ENCODE data around the gene ITSN1.

DNA sequence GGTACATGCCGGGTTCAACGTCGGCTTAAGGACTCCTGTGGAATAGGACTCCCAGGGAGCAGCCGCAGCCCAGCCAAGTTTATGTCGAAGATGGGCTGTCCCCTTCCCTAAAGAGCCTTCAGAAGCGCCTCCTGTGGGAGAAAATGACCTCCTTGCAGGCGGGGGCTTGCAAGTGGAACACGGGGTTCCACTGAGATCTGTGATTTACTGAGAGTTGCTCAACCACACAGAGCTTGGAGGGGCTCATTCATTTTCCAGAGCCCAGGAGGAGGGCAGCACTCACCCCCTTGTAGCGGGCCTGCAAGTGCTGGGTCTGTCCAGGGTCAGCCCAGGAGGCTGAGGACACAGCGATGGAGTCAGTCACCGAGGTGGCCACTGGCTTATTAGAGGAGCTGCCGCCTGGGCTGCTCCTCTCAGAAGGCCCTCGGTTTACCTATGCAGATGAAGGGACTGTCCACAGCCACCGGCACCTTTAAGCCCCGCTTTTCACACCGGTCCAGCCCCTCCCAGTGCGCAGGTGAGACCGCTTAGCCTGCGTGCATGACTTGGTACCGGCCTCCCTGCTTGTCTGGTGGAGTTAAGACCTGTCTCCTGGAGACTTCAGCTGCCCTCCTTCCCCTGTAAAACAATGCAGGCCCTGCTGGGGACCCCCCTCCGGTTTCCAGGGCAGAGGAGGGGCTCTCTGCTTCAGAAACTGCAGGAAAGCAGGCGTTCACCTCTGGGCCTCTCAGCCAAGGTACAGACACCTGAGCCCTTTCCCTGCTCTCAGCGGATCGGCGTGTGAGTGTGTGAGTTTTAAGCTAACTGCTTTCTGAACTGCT is 215.8 kb downstream of the ITSN1 start:
- TF ChIP-seq POLR2A (IDR thresholded peaks at IDR 0.05) = no peak
- TF ChIP-seq, protein P1, sequence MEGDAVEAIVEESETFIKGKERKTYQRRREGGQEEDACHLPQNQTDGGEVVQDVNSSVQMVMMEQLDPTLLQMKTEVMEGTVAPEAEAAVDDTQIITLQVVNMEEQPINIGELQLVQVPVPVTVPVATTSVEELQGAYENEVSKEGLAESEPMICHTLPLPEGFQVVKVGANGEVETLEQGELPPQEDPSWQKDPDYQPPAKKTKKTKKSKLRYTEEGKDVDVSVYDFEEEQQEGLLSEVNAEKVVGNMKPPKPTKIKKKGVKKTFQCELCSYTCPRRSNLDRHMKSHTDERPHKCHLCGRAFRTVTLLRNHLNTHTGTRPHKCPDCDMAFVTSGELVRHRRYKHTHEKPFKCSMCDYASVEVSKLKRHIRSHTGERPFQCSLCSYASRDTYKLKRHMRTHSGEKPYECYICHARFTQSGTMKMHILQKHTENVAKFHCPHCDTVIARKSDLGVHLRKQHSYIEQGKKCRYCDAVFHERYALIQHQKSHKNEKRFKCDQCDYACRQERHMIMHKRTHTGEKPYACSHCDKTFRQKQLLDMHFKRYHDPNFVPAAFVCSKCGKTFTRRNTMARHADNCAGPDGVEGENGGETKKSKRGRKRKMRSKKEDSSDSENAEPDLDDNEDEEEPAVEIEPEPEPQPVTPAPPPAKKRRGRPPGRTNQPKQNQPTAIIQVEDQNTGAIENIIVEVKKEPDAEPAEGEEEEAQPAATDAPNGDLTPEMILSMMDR (IDR thresholded peaks at IDR 0.05) = no peak
